Measurements from ENCODE around the gene RAPGEF1.

RAPGEF1 gene

DNA sequence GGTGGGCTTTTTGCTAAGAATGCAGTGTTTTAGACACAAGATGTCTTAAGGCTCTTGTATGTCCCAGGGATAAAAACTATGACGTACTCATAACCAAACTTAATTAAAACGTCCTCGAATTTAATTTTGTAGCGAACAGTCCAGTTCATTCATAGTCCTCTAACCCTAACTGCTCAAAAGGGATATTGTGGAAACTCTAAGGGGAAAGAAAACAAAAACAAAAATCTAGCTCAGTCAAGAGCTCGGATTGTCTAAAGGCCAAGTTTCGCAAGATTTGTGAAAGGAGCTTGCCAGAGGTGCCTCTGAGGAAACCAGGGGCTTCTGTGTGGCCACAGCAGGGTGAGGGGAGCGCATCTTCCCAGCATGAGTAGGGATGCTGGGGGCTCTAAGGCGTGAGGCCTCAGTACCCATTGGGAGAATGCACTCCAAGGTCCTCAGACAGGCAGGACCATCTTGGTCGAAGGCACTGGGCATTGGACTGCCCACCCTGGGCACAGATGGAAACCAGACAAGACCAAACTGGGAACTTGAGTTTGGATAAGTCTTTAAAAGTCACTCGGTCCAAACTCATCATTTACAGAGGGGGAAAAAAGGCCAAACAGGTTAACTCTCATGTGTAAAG, 122.8 kb downstream of the RAPGEF1 start:
- no peak for DNase-seq (ENCODE audit: extremely low spot score)
- ChIA-PET CTCF (no interaction called here), POLR2A (no interaction called here)
- TF ChIP-seq, protein P1, sequence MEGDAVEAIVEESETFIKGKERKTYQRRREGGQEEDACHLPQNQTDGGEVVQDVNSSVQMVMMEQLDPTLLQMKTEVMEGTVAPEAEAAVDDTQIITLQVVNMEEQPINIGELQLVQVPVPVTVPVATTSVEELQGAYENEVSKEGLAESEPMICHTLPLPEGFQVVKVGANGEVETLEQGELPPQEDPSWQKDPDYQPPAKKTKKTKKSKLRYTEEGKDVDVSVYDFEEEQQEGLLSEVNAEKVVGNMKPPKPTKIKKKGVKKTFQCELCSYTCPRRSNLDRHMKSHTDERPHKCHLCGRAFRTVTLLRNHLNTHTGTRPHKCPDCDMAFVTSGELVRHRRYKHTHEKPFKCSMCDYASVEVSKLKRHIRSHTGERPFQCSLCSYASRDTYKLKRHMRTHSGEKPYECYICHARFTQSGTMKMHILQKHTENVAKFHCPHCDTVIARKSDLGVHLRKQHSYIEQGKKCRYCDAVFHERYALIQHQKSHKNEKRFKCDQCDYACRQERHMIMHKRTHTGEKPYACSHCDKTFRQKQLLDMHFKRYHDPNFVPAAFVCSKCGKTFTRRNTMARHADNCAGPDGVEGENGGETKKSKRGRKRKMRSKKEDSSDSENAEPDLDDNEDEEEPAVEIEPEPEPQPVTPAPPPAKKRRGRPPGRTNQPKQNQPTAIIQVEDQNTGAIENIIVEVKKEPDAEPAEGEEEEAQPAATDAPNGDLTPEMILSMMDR (IDR thresholded peaks at IDR 0.05; ENCODE audit: control extremely low read depth, extremely low read depth, low read depth, missing control alignments), result no peak

DNA sequence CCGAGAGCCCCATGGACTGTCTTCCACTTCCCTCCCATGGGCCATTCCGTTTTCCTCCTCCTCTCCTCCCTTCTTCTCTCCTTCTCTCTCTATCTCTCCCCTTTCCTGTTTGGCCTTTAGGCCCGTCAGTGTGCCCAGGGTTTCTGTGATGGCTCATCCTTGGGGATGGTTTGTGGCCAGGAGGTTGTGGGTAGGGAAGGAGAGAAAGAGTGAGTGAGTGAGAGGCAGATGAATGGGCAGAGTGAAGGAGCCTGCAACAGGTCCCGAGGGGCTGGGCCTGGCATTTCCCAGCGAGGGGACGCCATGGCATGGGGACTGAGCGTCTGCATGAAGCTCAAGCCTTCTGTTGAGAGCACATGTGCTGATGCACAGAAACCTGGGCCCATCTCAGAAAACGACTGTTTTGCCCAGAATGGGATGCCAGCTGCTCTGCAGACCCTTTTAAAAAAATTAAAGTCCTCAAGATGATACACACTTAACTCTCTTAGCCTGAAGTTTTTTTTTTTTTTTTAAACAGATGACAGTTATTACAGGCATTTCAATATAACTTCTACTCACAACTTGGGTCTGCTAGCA, 125.4 kb downstream of the RAPGEF1 start:
- ChIA-PET CTCF (interaction anchor here (1.7 kb wide), 1 partner anchor 126 kb away, joined by 4 read pairs; no protein-coding TSS in a partner anchor), POLR2A (no interaction called here)
- no peak for DNase-seq (ENCODE audit: extremely low spot score)
- TF ChIP-seq, protein P1 (IDR thresholded peaks at IDR 0.05; ENCODE audit: control extremely low read depth, extremely low read depth, low read depth, missing control alignments), result no peak

DNA sequence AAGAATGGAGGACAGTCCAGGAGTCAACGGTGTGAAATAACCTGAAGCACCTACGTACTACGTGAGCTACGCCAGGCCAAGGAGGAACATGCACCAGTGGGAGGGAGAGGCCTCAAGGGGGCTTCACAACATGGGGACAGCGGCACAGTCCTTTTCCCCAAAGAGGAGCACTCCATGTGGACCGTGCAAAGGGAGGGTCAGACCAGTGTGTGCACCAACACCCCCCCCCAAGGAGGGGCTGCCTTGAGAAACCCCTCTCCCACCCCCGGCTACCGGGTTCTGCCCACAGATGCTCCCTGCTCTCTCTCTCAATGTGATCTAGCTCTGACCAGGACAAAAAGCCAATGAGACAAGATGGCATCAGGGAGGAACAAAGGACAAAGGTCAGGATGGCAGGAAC, 126.0 kb downstream of the RAPGEF1 start:
- CTCF ChIA-PET, result interaction anchor here (0.7 to 1.7 kb wide), 2 partner anchors 8 to 127 kb away, joined by 3 to 4 read pairs; no protein-coding TSS in a partner anchor

DNA sequence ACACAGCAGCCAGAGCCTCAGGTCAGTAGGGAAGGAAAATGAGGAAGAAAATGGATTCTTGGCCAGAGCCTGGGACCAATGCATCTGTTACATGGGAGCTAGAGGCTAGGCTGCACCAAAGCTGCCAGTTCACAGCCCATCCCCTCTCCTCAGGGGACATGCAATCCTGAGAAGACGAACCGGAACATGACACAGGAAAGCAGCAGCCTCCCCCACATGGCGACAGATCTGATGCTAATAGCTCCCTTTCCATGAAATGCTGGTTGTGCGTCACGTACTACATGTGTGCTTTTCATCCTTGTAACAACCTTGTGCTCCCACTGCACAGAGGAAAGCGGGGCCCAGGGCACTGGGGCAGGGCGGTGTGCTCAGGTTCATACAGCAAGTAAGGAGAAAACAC, 127.0 kb downstream of the RAPGEF1 start:
- TF ChIP-seq, protein P1 (IDR thresholded peaks at IDR 0.05; ENCODE audit: control extremely low read depth, extremely low read depth, low read depth, missing control alignments), result no peak
- ChIA-PET POLR2A (no interaction called here), CTCF (interaction anchor here (1.0 kb wide), 1 partner anchor 11 kb away, joined by 4 read pairs; no protein-coding TSS in a partner anchor)
- no peak for DNase-seq (ENCODE audit: extremely low spot score)

More for the DNA sequence above, 126.0 kb downstream of the RAPGEF1 start:
- no peak for DNase-seq (ENCODE audit: extremely low spot score)
- TF ChIP-seq, protein P1 (IDR thresholded peaks at IDR 0.05; ENCODE audit: control extremely low read depth, extremely low read depth, low read depth, missing control alignments), result no peak
- POLR2A ChIA-PET, result no interaction called here

DNA sequence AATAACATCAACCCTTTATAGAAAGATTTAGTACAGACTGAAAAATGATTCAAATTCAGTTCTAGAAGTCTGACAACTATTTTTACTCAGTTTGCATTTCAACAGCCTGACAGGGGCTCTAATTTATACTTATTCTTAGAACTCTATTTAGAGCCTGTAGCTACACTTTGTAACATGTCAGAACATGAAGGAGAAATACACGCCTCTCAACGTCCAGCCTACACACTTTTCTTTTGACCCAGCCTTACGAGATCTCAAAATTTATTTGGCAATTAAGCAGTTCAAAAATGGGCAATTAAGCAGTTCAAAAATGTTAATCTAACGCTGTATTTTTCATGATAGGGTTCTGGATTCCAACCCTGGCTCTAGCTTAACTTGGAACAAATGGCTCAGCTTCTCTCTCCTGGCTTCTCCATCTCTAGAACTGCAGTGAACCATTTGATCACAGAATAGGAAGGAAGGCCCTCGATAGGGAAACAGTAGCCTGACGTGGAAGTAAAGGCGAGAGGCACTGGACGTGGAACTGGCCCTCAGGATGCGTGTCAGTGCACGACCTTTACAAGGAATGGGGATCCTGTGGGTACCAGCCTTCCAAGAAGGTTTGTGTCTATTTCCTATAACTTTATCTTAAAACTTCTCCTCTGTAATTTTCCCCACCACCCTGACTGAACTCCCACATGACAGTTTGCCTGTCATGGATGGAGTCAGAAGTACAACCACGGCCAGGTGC, 128.1 kb downstream of the RAPGEF1 start:
- TF ChIP-seq, protein P1 (IDR thresholded peaks at IDR 0.05; ENCODE audit: control extremely low read depth, extremely low read depth, low read depth, missing control alignments), result no peak
- ChIA-PET POLR2A (interaction anchor here (0.6 kb wide), 1 partner anchor 18 kb away, joined by 3 read pairs; no protein-coding TSS in a partner anchor), CTCF (interaction anchor here (1.0 to 2.7 kb wide), 6 partner anchors 10 to 626 kb away, joined by 3 to 9 read pairs (median 3); no protein-coding TSS in a partner anchor)
- DNase-seq (ENCODE audit: extremely low spot score), result no peak

DNA sequence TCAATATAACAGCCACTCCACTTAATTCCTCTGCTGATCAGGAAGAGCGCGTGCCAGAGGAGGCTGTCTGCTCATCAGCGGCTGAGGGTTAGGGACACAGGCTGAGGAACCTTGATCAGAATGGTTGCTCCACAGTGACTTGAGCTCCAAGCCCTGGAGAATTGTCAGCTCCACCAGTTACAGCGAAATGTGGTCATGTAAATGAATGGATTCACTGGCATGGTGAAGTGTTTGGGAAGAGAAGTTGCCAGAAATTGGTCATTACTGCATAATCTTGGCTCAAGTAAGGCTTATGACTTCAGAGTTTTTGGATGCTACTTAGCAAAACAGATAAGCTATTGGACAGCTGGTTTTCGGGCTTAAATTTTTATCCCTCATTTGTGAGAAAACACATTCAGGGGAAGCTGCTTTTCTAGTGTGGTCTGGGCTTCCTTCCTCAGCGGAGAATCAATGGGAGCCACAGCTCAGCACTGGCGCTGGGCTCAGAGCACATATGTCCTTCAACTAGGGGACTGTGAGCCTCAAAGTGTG, 129.6 kb downstream of the RAPGEF1 start:
- no peak for DNase-seq (ENCODE audit: extremely low spot score)
- POLR2A ChIA-PET, result no interaction called here
- TF ChIP-seq, protein P1 (IDR thresholded peaks at IDR 0.05; ENCODE audit: control extremely low read depth, extremely low read depth, low read depth, missing control alignments), result no peak
- CTCF ChIA-PET, result interaction anchor here (0.8 to 2.7 kb wide), 6 partner anchors 9 to 133 kb away, joined by 3 to 9 read pairs (median 3); no protein-coding TSS in a partner anchor

Data from GM10248 (cell line).